Right hindlimb (tissue), 1 donor: ENCODE data around the gene SPTB.
"Not testable (repeated sequence)": the region's sequence is repeated elsewhere in the genome, so short reads cannot be mapped to it uniquely, and the experiment has no call there.

Source experiments
- DNase-seq: peaks from one replicate; pipeline ENCODE4 v3.0.0-alpha.2; 2018

The SPTB gene

DNA sequence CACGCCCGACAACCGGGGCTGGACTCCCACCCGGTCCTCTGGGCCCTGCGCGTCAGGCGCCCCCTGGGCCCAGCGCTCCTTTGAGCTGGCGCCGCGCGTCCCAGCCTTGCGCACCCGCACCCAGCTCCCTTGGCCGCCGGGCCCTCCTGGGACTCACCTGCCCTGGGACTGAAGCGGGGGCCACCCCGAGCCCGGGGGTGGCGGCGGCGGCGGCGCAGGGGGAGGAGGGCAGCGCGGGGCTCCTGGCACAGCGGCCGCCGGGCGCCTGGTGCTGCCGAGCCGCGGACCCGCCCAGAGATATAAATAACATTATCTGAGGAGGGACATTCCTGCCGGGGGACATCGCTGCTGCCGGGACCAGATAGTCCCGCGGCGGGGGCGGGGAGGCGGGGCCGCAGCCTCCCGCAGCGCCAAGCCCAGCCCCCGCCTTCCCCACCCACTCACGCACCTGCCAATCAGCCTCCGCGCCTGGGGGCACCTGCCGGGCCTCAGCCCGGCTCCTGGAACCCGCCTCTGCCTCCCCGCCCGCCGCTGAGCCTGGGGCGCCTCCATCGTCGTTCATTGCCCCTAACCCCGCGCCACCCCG is at the start of gene SPTB:
Gene SPTB (minus strand): TSS at position 273 of the 586 bp plus-strand sequence. CDS start 56,813 bp downstream, outside the sequence.
- peak; percentile 48 for DNase-seq

DNA sequence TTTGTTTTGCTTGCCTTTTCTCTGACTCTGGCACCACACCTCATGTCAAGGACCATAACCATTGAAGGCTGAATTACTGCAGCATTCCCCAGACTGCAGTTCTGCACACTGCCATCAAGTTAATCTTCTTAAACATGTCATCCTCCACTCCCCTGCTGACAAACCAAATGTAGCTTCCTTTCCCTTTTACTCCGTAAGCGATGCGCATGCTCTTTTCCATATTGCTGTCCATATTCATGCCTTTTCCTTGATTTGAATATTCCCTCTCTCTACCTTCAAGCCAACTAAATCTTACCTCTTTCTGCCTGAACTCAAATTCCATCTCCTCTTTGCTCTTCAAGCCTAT is 49.3 kb upstream of the SPTB start:
- no peak for DNase-seq

GRCh38 chr14:64928239-64929013 is 48.7 kb upstream of the SPTB start:
- no peak for DNase-seq

DNA sequence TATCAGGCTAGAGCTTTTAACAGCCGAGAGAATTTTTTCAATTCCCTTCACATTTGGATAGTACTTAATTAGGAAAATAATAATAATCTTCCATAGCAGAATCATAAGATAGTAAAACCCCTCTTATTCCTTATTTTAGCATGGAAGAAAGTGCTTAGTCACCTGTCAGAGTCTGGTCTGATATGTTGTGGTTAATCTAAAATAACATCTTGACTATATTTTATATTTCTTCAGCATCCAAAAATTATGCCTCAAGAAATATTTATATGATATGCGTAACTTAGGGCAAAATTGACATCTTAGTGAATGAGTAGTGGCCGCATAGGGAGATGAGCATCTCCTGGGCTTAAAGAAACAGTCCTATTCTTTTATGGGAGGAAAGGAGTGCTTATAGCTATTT is 47.3 kb upstream of the SPTB start:
- no peak for DNase-seq

- no peak for DNase-seq
Measured at GRCh38 chr14:64926398-64926995, 46.8 kb upstream of the SPTB start.

GRCh38 chr14:64923015-64923414 is 43.3 kb upstream of the SPTB start:
- DNase-seq = no peak

DNA sequence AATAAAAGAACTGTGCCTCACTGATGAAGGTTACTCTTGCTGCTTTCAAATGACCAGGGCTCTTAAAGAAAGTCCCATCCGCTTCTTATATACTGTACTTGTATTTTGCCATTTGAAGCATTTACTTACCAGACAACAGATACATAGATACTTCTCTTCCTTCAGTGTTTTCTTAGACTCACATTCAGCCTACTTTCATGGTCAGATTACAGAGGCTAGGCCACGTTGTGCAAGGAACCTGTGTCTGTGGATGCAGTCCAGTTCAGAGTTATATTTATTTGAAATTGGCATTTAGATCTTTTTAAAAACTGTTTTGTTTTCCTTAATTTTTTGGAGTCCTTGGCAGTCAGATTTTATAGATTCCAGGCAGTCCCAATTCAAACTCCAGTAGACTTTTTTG is 40.8 kb upstream of the SPTB start:
- no peak for DNase-seq

- no peak for DNase-seq
Measured at GRCh38 chr14:64919618-64920017, 39.9 kb upstream of the SPTB start.

DNA sequence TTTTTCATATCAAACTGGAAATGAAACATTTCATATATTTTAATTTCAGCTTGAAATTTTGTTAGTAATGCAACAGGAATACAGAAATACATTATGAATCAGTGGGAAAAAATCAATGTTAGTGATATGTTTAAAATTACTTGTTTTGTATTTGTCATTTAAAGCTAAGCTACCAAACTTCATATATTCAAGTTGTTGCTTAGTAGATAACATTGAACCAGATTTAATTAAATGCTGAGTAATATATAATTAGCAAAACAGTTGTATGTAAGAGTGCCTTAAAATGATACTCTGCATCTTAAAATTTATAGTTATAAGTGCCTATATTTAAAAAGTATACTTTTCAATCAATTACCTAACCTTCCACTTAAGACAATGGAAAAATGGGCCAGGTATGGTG is 39.5 kb upstream of the SPTB start:
- DNase-seq = no peak

DNA sequence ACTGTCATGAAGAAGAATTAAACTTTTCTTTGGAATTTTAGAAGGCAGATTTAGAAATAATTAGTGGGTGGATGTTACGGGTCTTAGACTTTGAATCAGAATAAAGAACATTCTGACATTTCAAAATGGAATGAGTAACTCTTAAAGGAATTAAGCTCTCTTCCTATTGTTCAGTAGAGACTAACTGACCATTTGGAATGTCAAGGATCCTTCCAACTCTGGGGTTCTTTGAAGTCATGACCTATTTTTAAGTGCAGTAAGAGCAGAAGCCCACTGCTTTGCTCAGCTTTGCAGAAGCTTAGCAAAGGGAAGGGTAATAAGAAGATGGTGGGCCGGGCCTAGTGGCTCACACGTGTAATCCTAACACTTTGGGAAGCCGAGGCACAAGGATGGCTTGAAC is 38.5 kb upstream of the SPTB start:
- DNase-seq = no peak

DNA sequence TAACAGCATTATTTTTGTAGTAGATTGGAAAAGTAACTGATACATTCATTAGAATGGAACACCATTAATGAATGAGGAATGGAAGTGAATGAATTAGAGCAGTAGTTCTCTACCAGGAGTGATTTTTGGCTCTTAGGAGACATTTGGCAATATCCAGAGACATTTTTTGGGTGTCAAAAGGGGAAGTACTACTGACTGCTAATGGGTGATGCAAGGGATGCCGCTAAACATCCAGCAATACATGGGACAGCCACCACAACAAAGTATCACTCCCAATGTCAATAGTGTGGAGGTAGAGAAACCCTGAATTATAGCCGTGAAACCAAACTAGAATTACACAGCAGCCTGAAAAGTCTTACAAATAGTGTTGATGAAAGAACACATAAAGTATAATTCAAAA is 36.1 kb upstream of the SPTB start:
- no peak for DNase-seq

GRCh38 chr14:64915029-64915424 is 35.3 kb upstream of the SPTB start:
- no peak for DNase-seq

- DNase-seq = peak; percentile 98
Measured at GRCh38 chr14:64914237-64915028, 34.7 kb upstream of the SPTB start, which contains the start of gene CHURC1. Gene CHURC1, plus strand, starts transcription at chr14:64914455. Its CDS starts 41 bp downstream, at chr14:64914496.

- not testable (repeated sequence) for DNase-seq
Measured at GRCh38 chr14:64913477-64913876, 33.8 kb upstream of the SPTB start.

DNA sequence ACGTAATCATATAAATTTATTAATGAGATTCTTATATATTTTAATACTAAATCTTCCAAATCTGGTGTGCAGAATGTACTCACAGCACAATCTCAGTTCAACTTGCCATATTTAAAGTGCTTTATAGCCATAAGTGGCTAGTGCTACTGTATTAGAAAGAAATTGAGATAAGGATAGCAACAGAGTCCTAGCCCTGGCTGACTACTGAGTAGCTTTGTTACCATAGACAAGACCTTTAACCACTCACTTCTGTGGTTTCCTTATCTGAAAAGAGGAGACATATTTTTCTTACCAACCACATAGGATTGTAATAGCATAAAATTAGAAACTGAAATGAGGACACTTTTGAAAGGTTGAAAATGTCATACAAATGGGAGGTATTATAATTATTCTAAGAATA is 32.6 kb upstream of the SPTB start:
- DNase-seq = no peak

DNA sequence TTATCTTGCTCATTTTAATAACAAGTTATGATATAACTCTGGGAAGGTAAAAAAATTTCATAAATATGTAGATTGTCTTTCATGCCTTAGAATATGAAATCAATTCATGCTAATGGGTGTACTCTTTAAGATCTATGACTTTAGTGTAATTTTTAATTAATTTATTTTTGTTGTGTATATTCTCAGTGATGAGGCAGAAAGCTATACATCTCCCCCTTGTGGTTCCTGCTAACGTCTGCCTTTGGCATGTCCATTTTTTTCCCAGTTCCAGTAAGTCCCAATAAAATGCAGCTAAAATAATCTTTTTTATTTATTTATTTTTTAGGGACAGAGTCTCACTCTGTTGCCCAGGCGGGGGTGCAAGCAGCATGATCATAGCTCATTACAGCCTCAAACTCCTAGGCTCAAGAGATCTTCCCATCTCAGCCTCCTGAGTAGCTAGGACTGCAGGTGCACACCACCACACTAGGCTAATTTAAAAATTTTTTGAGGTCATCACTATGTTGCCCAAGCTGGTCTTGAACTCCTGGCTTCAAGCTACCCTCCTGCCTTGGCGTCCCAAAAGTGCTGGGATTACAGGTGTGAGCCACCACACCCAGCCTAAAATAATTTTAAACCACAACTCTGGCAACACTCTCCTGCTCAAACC is 31.3 kb upstream of the SPTB start:
- DNase-seq = no peak

DNA sequence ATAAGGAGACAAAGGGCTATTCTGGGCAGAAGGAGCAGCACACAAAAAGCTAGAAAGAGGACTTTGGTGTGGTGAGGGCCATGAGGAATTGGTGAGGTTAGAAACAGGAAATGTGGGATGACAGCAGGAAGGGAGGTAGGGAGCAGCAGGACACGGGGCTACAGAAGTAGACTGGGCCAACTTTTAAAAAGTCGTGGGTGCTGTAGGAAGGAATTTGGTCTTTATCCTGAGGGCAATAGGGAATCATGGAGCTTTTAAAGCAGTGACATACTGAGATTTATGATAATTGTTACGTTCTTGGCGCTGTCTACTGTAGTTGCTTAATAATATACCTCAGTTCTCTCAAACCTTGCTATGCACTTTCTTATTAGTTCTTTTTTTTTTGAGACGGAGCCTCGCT is 26.3 kb upstream of the SPTB start:
- no peak for DNase-seq

DNA sequence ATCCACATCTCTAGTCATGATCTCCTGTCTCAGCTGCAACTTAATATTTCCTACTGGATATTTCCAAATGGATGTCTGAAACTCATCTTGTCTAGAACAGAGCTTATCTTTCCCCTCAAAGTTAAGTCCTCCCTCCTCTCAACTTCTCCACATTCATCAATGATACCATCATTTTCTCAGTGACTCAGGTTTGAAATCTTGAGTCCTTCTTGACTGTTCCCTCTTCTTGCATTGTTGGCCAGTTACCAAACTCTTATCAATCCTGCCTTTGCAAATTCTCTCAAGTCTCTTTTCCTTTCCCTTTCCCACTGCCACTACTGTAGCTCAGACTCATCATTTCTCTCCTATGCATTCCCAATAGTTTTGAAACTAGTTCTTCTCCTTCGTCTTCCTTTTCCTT is 20.3 kb upstream of the SPTB start:
- no peak for DNase-seq

GRCh38 chr14:64891839-64892375 is 12.2 kb upstream of the SPTB start:
- no peak for DNase-seq

GRCh38 chr14:64891173-64891838 is 11.6 kb upstream of the SPTB start:
- DNase-seq = no peak

DNA sequence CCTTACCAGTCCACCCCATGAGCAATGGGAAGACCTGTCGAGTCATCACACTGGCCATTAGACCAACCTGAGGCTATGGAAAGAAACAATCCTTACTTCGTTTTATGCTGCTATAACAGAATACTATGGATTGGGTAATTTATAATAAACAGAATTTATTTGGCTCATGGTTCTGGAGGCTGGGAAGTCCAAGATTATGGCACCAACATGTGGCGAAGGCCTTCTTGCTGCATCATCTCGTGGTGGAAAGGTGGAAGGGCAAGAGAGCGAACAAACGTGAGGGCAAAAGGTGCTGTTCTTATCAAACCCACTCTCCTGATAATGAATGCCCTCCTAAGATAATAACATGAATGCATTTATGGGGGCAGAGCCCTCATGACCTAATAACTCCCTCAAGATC is 9.6 kb upstream of the SPTB start:
- no peak for DNase-seq

DNA sequence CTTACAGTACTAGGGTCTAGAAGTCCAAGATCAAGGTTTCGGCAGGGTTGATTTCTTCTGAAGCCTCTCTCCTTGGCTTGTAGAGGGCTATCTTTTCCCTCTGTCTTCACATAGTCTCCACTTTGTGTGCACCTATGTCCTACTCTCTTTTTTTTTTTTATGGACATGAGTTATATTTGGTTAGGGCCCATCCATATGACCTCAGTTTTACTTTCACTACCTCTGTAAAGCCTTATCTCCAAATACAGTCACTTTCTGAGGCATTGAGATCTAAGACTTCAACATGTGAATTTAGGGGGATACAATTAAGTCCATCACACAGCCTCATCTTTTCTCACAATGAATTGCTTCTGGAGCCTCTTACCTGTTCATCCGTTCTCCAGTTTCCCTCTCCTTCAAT is 5.9 kb upstream of the SPTB start:
- no peak for DNase-seq
